DMS153 treated with DMSO at 0.1 percent for 48 hours (cell line): Measurements from ENCODE around the gene NT5E.

Experiments
- DNase-seq: peaks from one replicate; lab custom pipeline; 2025; ENCODE audit not compliant: unreplicated experiment; lab: John Stamatoyannopoulos, UW

Gene NT5E

GRCh38 chr6:85459224-85459901 is 9.5 kb downstream of the NT5E start:
- no peak for DNase-seq

DNA sequence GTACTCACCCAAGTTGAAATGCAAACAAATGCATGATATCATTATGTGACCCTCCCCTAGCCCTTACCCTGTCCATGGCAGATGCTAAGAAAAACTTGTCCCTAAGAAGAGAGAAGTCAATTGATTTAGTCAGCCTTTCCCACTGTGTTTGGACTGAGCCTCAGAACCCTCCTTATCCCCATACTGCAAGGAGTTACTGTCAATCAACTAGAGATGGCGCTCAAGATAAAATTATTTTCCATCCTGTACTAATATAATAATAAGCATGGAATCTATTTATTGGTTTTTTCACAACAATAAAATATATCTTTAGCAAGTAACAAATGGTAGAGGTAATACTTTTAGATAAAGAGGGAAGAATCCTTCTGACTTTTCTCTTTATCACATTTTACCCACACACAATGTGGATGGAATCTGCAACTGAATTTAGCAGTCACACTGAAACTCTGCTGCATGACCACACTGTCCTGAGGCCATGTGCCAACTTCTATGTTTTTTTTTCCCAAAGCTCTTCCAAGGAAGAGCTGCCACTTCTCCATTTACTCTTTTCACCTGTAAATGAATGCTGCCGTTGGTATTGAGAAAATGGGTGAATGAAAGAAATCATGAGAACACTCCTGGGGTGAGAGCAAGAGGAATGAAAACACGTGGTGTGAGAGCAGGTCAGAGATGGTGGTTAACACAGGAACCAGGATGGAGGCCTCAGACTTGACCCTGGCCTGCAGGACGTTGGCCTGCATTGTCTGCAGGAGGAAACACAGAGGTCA is 10.5 kb downstream of the NT5E start:
- no peak for DNase-seq

GRCh38 chr6:85460921-85461797 is 11.3 kb downstream of the NT5E start:
- no peak for DNase-seq

GRCh38 chr6:85461798-85462170 is 11.9 kb downstream of the NT5E start:
- no peak for DNase-seq

- DNase-seq: no peak
Observed at GRCh38 chr6:85462673-85463072, 12.8 kb downstream of the NT5E start.

DNA sequence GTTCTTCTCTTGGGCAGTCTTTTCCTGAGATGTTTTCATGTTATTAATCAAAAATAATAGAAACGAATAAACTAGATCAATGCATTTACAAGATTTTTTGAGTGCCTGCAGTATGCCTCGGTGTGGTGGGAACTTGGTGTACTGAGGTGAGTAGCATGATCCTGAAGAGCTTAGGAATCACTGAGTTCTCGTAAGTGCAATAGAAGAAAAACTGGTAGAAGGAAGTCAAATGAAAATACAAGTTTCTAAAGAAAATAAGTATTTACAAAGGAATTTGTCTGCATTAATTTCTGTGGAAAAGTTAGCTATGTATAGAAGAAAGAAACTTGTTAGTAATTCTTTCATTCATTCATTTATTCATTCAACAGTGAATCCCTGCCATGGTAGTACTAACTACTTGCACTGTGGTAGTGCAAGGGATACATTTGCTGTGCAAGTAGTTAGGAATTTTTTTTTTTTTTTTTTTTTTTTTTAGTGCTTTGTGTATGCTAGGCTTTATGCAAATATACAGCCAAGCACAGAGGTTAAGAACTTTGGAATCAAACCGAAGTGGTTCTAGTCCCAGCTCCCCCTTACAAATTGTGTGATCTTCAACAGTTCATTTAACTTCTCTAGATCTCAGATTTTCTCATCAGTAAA is 13.9 kb downstream of the NT5E start:
- DNase-seq: no peak

DNA sequence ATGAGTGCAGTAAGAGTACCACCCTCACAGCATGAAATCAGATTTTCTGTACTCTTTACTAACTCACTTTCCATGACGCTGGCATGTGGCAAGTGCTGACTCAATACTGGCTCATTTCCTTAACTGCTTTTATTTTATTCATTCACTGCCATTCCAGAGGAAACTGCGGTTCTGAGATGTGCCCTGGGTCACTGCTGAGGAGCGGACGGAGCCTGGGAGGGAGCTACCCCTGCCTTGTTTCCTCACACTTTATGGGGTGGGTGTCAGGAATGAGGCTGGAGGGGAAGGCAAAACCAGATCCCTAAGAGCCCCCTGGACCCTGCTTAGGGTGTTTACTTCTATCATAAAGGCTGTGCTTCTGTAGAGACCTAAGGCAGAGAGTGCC is 14.4 kb downstream of the NT5E start:
- no peak for DNase-seq

DNA sequence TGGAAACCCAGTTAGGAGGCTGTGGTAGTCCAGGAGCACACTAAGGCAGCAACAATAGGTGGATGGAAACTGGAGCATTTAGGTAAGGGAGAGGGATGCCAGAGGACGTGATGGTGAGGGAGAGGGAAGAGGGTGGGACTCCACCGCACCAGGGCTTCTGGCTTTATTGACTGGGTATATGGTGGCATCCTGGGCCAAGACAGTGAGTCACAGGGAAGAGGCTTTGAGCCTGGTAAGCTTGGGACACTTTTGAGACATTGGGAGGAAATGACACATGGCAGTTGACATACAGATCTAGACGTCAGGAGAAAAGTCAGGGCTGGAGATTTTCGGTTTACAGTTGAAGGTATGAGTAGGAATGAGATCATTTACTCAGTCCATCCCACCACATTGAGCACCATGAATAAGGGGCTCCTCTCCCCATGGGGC is 14.9 kb downstream of the NT5E start:
- DNase-seq: no peak

GRCh38 chr6:85465762-85466161 is 15.9 kb downstream of the NT5E start:
- DNase-seq: no peak

- no peak for DNase-seq
Observed at GRCh38 chr6:85468326-85468725, 18.4 kb downstream of the NT5E start.

- no peak for DNase-seq
Observed at GRCh38 chr6:85469276-85470022, 19.6 kb downstream of the NT5E start.

GRCh38 chr6:85470023-85470410 is 20.1 kb downstream of the NT5E start:
- DNase-seq: no peak

- DNase-seq: no peak
Observed at GRCh38 chr6:85472744-85473143, 22.9 kb downstream of the NT5E start.

DNA sequence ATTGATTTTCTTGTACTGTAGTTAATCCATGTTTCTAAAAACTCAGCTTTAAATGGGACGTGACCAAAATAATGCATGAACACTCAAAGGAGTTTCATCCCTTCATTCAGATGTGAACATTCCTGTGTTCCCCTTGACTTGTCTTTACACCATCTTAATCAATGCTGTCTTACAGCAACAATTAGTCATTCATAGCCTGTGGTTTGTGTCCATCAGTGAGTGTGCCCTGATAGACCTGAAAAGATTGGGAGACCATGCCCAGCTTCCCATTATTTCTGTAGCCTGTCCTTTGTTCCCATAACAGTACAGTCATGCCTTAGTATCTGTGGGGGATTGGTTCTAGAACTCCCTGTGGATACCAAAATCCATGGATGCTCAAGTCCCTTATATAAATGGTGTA is 23.9 kb downstream of the NT5E start:
- DNase-seq: no peak

- DNase-seq: no peak
Observed at GRCh38 chr6:85476532-85476931, 26.6 kb downstream of the NT5E start.

DNA sequence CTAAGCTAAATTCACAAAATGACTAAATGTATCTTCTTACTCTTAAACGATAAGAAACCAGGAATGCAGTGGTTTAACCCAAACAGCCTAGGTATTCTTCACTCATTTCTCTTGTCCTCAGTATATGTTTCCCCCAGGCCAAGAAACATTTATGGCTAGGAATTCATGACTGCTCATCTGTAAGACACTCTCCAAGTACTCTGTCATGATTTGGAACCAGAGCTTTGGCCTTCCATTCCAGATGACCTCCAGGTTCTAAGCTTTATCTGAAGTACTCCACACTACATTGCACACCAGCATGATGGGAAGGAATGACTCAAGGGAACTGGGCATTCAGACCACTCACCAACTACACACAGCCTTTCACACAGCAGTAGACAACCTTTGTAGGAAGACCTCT is 29.3 kb downstream of the NT5E start:
- DNase-seq: no peak

GRCh38 chr6:85482206-85482904 is 32.5 kb downstream of the NT5E start:
- DNase-seq: no peak

DNA sequence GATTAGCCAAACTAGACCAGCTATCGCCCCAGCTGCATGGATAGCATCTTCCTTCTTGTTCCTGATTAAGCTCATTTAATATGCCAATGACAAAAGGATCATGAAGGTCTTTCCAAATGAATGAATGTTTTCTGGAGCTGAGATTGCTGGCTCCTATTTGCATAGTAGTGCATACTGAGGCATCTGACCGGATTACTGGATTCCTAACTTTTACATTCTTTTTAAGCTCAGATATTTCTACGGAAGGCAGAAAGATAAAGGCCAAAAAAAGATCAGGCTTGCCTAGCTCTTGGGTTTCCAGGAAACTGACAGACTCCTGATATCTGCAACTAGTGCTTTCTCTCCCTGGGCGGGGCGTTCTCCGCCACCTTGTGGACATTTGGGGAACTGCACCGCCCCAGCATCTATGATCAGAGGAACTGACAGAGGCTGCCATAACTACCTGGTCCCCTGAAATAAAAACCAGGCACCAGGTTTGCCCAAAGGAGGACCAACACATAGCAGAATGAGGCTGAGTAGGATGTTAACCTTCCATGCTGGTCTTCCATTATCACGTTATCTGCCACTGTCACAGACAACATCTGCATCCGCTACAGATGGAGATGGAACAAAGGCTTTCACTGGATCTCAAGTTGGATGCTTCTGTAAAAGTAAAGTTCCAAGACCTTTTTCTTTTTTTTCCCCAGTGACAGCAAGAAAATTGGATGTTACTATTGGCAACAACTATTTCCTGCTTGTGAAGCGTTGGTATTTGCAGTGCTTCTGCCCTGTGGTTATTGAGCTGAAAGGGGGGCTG is 33.2 kb downstream of the NT5E start:
- peak; percentile 59 for DNase-seq

DNA sequence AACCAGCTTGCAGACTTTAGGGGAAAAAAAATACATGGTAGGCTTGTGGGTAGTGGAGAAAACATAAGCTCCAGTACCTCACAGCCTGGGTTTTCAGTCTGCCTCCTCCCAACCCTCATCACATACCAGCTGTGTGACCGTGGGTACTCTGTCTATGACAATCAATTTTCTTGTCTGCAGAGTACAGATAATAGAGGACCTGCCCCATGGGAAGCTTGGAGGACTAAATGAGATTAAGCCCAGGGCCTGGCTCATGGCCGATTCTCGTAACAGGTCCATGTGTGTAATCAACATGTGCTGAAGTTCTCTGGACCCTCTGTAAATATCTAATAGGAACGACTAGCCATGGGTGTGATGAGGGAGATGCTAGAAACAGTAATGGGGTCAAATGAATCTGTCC is 34.0 kb downstream of the NT5E start:
- no peak for DNase-seq
